Suppressor macrophage (primary cell): ENCODE data around the gene RNF144B.
"Not testable (repeated sequence)": the region's sequence is repeated elsewhere in the genome, so short reads cannot be mapped to it uniquely, and the experiment has no call there.

Experiments
- DNase-seq, 4 experiments: peaks; one replicate each; pipeline ENCODE4 v3.0.0-alpha.2; 2020 to 2022

RNF144B gene

GRCh38 chr6:18445228-18445627 lies 58.1 kb downstream of the RNF144B start:
- peak in 2 of 4 experiments; percentile 37 to 58 for DNase-seq

GRCh38 chr6:18446771-18447170 lies 59.6 kb downstream of the RNF144B start:
- DNase-seq, result no peak

GRCh38 chr6:18447552-18447951 lies 60.4 kb downstream of the RNF144B start:
- DNase-seq, result no peak

GRCh38 chr6:18451756-18452155 lies 64.6 kb downstream of the RNF144B start:
- DNase-seq, result peak in 2 of 4 experiments; percentile 18 to 31

GRCh38 chr6:18454446-18454845 lies 67.3 kb downstream of the RNF144B start:
- DNase-seq, result no peak

- no peak for DNase-seq
These were observed 70.1 kb downstream of the RNF144B start for GRCh38 chr6:18457065-18457737.

- DNase-seq, result not testable (repeated sequence)
These were observed 70.9 kb downstream of the RNF144B start for GRCh38 chr6:18458086-18458485.

GRCh38 chr6:18463429-18463828 lies 76.3 kb downstream of the RNF144B start:
- DNase-seq, result no peak

GRCh38 chr6:18464176-18464575 lies 77.0 kb downstream of the RNF144B start:
- DNase-seq, result no peak

- DNase-seq, result no peak
These were observed 78.4 kb downstream of the RNF144B start for GRCh38 chr6:18465410-18466154.

- DNase-seq, result no peak
These were observed 80.8 kb downstream of the RNF144B start for GRCh38 chr6:18467741-18468502.

- DNase-seq, result no peak
These were observed 81.3 kb downstream of the RNF144B start for GRCh38 chr6:18468503-18468843.

- no peak for DNase-seq
These were observed 82.4 kb downstream of the RNF144B start for GRCh38 chr6:18469536-18469935.

GRCh38 chr6:18471232-18471964 lies 84.2 kb downstream of the RNF144B start:
- no peak for DNase-seq

- DNase-seq, result peak in 2 of 4 experiments; percentile 13 to 27
These were observed 85.8 kb downstream of the RNF144B start for GRCh38 chr6:18472941-18473340.

- peak; percentile 20 to 68 (median 46) for DNase-seq
These were observed 86.6 kb downstream of the RNF144B start for GRCh38 chr6:18473755-18474154.

GRCh38 chr6:18477301-18477941 lies 90.3 kb downstream of the RNF144B start:
- peak; percentile 47 to 83 (median 66) for DNase-seq

- DNase-seq, result no peak
These were observed 91.5 kb downstream of the RNF144B start for GRCh38 chr6:18478610-18479009.

GRCh38 chr6:18481870-18482269 lies 94.7 kb downstream of the RNF144B start:
- peak in 1 of 4 experiments; percentile 33 for DNase-seq

GRCh38 chr6:18485660-18486435 lies 98.7 kb downstream of the RNF144B start:
- DNase-seq, result no peak

- no peak for DNase-seq
These were observed 100.9 kb downstream of the RNF144B start for GRCh38 chr6:18488004-18488403.
